ENCODE data around the gene SBF1. TPM values are rescaled to one million over a fixed set of nuclear protein-coding genes. Genes with fewer than 3 reads are reported as not detected.

SBF1 gene
- polyA plus RNA-seq, 1 of the 3 experiments (the other 2 are of a cell fraction), result 29.1 TPM

- Histone ChIP-seq H3K9me2 (no peaks in the 10 kb centered on the region), H3K27me3 (ENCODE audit: insufficient read depth) (no peaks in the 10 kb centered on the region), H4K20me1 (ENCODE audit: insufficient read depth) (no peaks in the 10 kb centered on the region), H3K4me2 (no peak overlapping the region), H3K36me3 (replicated peaks in 1 of 2; ENCODE audit: control insufficient read depth in 1 of 2, insufficient read depth in 2 of 2, low read length in 1 of 2) (peaks cover 23 to 46% of the 10 kb centered on the region in 2 experiments), H3K4me3 (ENCODE audit: low read depth in 2 of 2, low read length in 1 of 2) (no peak overlapping the region), H2AFZ (ENCODE audit: low read depth) (no peak overlapping the region), H3K4me1 (ENCODE audit: control insufficient read depth in 1 of 2, insufficient read depth in 2 of 2, low read depth in 1 of 2, low read length in 1 of 2) (no peaks in the 10 kb centered on the region), H3K79me2 (ENCODE audit: insufficient read depth) (peaks cover 2% of the 10 kb centered on the region; the same call in 1 of the 2 replicates), H3F3A (replicated peaks; ENCODE audit: insufficient read depth) (peaks cover 12% of the 10 kb centered on the region), H3K9ac (no peak overlapping the region), H3K27ac (ENCODE audit: low read depth in 2 of 2, low read length in 1 of 2) (no peak overlapping the region), H3K9me3 (no peaks in the 10 kb centered on the region)
- WGBS (ENCODE audit: low lambda C conversion rate), result 95% methylated on average over 4 of the region's 18 CpGs
- POLR2A ChIA-PET, result no interaction called here
- CTCF ChIA-PET, result interaction anchor here (1.3 to 2.1 kb wide), 2 partner anchors 10 to 11 kb away, joined by 4 to 7 read pairs; no protein-coding TSS in a partner anchor
- no peak for DNase-seq
- TF ChIP-seq, protein P1, sequence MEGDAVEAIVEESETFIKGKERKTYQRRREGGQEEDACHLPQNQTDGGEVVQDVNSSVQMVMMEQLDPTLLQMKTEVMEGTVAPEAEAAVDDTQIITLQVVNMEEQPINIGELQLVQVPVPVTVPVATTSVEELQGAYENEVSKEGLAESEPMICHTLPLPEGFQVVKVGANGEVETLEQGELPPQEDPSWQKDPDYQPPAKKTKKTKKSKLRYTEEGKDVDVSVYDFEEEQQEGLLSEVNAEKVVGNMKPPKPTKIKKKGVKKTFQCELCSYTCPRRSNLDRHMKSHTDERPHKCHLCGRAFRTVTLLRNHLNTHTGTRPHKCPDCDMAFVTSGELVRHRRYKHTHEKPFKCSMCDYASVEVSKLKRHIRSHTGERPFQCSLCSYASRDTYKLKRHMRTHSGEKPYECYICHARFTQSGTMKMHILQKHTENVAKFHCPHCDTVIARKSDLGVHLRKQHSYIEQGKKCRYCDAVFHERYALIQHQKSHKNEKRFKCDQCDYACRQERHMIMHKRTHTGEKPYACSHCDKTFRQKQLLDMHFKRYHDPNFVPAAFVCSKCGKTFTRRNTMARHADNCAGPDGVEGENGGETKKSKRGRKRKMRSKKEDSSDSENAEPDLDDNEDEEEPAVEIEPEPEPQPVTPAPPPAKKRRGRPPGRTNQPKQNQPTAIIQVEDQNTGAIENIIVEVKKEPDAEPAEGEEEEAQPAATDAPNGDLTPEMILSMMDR (IDR thresholded peaks at IDR 0.05), result no peak
- TF ChIP-seq GATA2 (CRISPR knock-in tag; IDR thresholded peaks at IDR 0.05) (no peak), RCOR1 (IDR thresholded peaks at IDR 0.05; ENCODE audit: low read length) (no peak), TEAD4 (IDR thresholded peaks at IDR 0.05; ENCODE audit: borderline replicate concordance, insufficient read depth) (no peak), YY1 (IDR thresholded peaks at IDR 0.05; ENCODE audit: low read depth) (no peak), RXRA (IDR thresholded peaks at IDR 0.05; ENCODE audit: borderline replicate concordance, low read depth) (no peak), TCF12 (IDR thresholded peaks at IDR 0.05) (no peak), GABPA (IDR thresholded peaks at IDR 0.05; ENCODE audit: low read depth) (no peak), TAF1 (IDR thresholded peaks at IDR 0.05; ENCODE audit: borderline replicate concordance, low read depth, low read length) (no peak)
Measured at GRCh38 chr22:50455201-50455600, 19.6 kb downstream of the SBF1 start.

GRCh38 chr22:50454556-50455075 is 20.2 kb downstream of the SBF1 start:
- H3K4me3 ChIP-seq (ENCODE audit: low read depth in 2 of 2, low read length in 1 of 2), result no peak overlapping the region
- no peaks in the 10 kb centered on the region for H3K9me2 ChIP-seq
- peaks cover 12% of the 10 kb centered on the region for H3F3A ChIP-seq (replicated peaks; ENCODE audit: insufficient read depth)
- no peak overlapping the region for H3K27ac ChIP-seq (ENCODE audit: low read depth in 2 of 2, low read length in 1 of 2)
- H3K9ac ChIP-seq, result no peak overlapping the region
- H3K4me1 ChIP-seq (ENCODE audit: control insufficient read depth in 1 of 2, insufficient read depth in 2 of 2, low read depth in 1 of 2, low read length in 1 of 2), result no peaks in the 10 kb centered on the region
- ChIA-PET CTCF (interaction anchor here (1.2 to 1.3 kb wide), 2 partner anchors 12 to 108 kb away, joined by 3 to 4 read pairs; partner anchors contain the start of gene SYCE3), POLR2A (interaction anchor here (0.7 kb wide), 1 partner anchor 282 kb away, joined by 3 read pairs; no protein-coding TSS in a partner anchor)
- WGBS (ENCODE audit: low lambda C conversion rate), result 97% methylated on average over 14 of the region's 27 CpGs
- TF ChIP-seq SIN3A (IDR thresholded peaks at IDR 0.05; ENCODE audit: borderline replicate concordance, low read depth, low read length) (no peak), POLR2AphosphoS5 (IDR thresholded peaks at IDR 0.05; ENCODE audit: low read depth, low read length) (no peak), SMC3 (IDR thresholded peaks at IDR 0.05; ENCODE audit: low read depth, low read length) (no peak)
- TF ChIP-seq, protein P2, sequence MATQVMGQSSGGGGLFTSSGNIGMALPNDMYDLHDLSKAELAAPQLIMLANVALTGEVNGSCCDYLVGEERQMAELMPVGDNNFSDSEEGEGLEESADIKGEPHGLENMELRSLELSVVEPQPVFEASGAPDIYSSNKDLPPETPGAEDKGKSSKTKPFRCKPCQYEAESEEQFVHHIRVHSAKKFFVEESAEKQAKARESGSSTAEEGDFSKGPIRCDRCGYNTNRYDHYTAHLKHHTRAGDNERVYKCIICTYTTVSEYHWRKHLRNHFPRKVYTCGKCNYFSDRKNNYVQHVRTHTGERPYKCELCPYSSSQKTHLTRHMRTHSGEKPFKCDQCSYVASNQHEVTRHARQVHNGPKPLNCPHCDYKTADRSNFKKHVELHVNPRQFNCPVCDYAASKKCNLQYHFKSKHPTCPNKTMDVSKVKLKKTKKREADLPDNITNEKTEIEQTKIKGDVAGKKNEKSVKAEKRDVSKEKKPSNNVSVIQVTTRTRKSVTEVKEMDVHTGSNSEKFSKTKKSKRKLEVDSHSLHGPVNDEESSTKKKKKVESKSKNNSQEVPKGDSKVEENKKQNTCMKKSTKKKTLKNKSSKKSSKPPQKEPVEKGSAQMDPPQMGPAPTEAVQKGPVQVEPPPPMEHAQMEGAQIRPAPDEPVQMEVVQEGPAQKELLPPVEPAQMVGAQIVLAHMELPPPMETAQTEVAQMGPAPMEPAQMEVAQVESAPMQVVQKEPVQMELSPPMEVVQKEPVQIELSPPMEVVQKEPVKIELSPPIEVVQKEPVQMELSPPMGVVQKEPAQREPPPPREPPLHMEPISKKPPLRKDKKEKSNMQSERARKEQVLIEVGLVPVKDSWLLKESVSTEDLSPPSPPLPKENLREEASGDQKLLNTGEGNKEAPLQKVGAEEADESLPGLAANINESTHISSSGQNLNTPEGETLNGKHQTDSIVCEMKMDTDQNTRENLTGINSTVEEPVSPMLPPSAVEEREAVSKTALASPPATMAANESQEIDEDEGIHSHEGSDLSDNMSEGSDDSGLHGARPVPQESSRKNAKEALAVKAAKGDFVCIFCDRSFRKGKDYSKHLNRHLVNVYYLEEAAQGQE (IDR thresholded peaks at IDR 0.05; ENCODE audit: low read depth, low read length), result no peak
- TF ChIP-seq, protein P1 (IDR thresholded peaks at IDR 0.05), result no peak
- no peaks in the 10 kb centered on the region for H4K20me1 ChIP-seq (ENCODE audit: insufficient read depth)
- no peaks in the 10 kb centered on the region for H3K9me3 ChIP-seq
- no peaks in the 10 kb centered on the region for H3K27me3 ChIP-seq (ENCODE audit: insufficient read depth)
- H2AFZ ChIP-seq (ENCODE audit: low read depth), result no peak overlapping the region
- peaks cover 2% of the 10 kb centered on the region; the same call in 1 of the 2 replicates for H3K79me2 ChIP-seq (ENCODE audit: insufficient read depth)
- peaks cover 23 to 41% of the 10 kb centered on the region in 2 experiments for H3K36me3 ChIP-seq (replicated peaks in 1 of 2; ENCODE audit: control insufficient read depth in 1 of 2, insufficient read depth in 2 of 2, low read length in 1 of 2)
- no peak overlapping the region for H3K4me2 ChIP-seq
- no peak for DNase-seq

Data from SK-N-SH (cell line).